Gastroesophageal sphincter (tissue), 3 donors: ENCODE data around the gene APEH.

Experiments
- POLR2A ChIP-seq, 2 donors: fragments of 450-650 bp; IDR thresholded peaks; one replicate each; pipeline ENCODE4 v1.6.1; 2017; ENCODE audit warnings: antibody characterized with exemption in 2 of 2, mild to moderate bottlenecking in 2 of 2, moderate library complexity in 1 of 2
- TF ChIP-seq, protein P1 (sequence below), 4 experiments: fragments of 200-600 bp in 2 of 4; fragments of 450-650 bp in 2 of 4; sonication (generic) in 1 of 4; IDR thresholded peaks; one replicate each; pipeline ENCODE4 v1.5.1; 2017 to 2019; ENCODE audit warnings: antibody characterized with exemption in 4 of 4, mild to moderate bottlenecking in 2 of 4, moderate library complexity in 2 of 4

DNA sequence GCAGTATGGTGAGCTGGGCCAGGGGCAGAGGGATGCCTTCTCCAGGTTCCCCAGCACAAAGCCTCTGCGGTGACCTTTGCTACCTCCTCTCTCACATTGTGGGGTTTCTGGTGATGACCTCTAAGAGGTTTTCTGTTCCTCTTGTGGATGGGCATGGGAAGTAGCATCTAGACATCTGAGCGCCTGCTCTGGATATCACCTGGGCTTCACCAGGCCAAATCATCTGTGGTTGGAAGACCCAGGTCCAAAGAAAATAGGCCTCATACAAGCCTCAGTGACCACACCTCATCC, 7.0 kb downstream of the APEH start:
- TF ChIP-seq, protein P1, sequence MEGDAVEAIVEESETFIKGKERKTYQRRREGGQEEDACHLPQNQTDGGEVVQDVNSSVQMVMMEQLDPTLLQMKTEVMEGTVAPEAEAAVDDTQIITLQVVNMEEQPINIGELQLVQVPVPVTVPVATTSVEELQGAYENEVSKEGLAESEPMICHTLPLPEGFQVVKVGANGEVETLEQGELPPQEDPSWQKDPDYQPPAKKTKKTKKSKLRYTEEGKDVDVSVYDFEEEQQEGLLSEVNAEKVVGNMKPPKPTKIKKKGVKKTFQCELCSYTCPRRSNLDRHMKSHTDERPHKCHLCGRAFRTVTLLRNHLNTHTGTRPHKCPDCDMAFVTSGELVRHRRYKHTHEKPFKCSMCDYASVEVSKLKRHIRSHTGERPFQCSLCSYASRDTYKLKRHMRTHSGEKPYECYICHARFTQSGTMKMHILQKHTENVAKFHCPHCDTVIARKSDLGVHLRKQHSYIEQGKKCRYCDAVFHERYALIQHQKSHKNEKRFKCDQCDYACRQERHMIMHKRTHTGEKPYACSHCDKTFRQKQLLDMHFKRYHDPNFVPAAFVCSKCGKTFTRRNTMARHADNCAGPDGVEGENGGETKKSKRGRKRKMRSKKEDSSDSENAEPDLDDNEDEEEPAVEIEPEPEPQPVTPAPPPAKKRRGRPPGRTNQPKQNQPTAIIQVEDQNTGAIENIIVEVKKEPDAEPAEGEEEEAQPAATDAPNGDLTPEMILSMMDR (IDR thresholded peaks at IDR 0.05), result no peak
- TF ChIP-seq POLR2A (IDR thresholded peaks at IDR 0.05), result no peak
